ENCODE data around the gene PARD6G. TPM values are rescaled to one million over a fixed set of nuclear protein-coding genes. Genes with fewer than 3 reads are reported as not detected.

The PARD6G gene
- total RNA-seq, 1 experiment from 2014 or later: 5.4 TPM

DNA sequence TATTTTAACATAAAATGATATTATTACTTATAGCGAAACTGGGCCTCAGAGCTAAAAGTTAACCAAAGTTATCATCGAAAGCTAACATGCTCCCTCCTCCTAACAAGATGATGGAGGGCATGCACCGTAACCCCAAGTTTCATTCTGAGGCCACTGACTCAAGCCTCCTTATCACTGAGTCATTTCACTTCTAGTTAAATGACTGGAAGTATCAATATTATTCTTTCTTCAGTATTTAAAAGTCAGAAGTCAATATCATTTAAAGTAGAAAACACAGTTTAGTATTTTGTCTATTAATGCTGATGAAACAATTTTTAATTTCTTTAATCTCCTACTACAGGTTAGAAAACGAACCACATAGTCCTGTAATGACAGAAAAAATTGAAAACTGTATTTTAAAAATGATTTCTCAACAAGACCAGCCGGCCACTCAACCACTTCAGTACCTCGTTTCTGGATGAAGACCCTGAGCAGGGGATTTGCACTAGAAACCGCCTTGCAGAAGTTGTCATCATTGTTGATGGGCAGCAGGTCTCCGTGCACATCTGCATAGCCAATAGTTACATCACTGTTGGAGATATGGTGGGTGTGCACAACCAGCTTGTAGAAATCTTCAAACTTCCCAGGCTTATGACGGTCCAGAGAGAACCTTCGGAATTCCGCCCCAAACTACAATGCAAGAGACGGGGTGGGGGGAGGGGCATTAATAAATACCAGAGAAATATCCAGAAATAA is 44.9 kb downstream of the PARD6G start:
- no peaks in the 10 kb centered on the region for H3K4me1 ChIP-seq (ENCODE audit: insufficient read depth, low read length)
- no peak for TF ChIP-seq CTCF (conservative IDR thresholded peaks at IDR 0.05; ENCODE audit: low read depth, low read length)
- no peak overlapping the region for H3K4me3 ChIP-seq (ENCODE audit: low read length)
- H3K79me2 ChIP-seq (ENCODE audit: low read length): no peaks in the 10 kb centered on the region
- no peaks in the 10 kb centered on the region for H4K20me1 ChIP-seq (ENCODE audit: low read length)
- ATAC-seq (no peak), DNase-seq (no peak)
- H2AFZ ChIP-seq (ENCODE audit: low read length): no peak overlapping the region
- H3F3A ChIP-seq (ENCODE audit: low read length, unreplicated experiment): no peaks in the 10 kb centered on the region
- no peaks in the 10 kb centered on the region for H3K9me2 ChIP-seq (replicated peaks; ENCODE audit: low read length)
- CTCF ChIA-PET: no interaction called here
- no peaks in the 10 kb centered on the region for H3K36me3 ChIP-seq (ENCODE audit: low read depth, low read length)
- no peak overlapping the region for H3K27ac ChIP-seq (ENCODE audit: low read length)
- H3K9me3 ChIP-seq (ENCODE audit: low read length): no peaks in the 10 kb centered on the region
- POLR2A ChIA-PET (ENCODE audit: unreplicated experiment): no interaction called here
- no peaks in the 10 kb centered on the region for H3K27me3 ChIP-seq (ENCODE audit: low read length)
- BruUV-seq (replicated peaks): no TSS peak
- H3K4me2 ChIP-seq (ENCODE audit: low read length): no peak overlapping the region
- H3K9ac ChIP-seq (ENCODE audit: low read length): no peak overlapping the region
- intact Hi-C loops (cut with micrococcal nuclease): no loop called here

DNA sequence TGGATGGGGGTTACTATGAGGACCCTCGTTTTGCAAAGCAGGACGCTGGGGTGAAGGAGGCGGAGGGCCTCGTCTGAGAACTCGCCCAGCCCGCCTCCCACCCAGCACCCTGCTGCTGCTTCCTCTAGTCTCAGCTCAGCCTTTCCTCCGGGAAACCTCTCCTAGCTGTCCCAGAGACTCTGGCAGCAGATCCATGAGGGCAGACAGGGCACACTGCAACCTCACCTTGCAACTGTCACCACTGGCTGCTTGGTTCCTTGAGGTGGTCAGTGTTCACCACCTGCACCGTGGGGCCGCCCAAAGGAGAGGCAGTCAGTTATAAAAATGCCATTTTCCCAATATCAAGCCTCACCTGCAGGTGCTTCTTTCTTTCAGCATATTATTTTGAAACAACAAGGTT is 45.6 kb downstream of the PARD6G start:
- CTCF ChIA-PET: no interaction called here

More for the DNA sequence above, 45.6 kb downstream of the PARD6G start:
- Histone ChIP-seq H3K79me2 (ENCODE audit: low read length) (no peaks in the 10 kb centered on the region), H3K27me3 (ENCODE audit: low read length) (no peaks in the 10 kb centered on the region), H3K4me2 (ENCODE audit: low read length) (no peak overlapping the region), H4K20me1 (ENCODE audit: low read length) (no peaks in the 10 kb centered on the region), H3K4me3 (ENCODE audit: low read length) (no peak overlapping the region), H3K9me2 (replicated peaks; ENCODE audit: low read length) (no peaks in the 10 kb centered on the region), H3K27ac (ENCODE audit: low read length) (no peak overlapping the region), H2AFZ (ENCODE audit: low read length) (no peak overlapping the region), H3K4me1 (ENCODE audit: insufficient read depth, low read length) (no peaks in the 10 kb centered on the region), H3K9me3 (ENCODE audit: low read length) (no peaks in the 10 kb centered on the region), H3F3A (ENCODE audit: low read length, unreplicated experiment) (no peaks in the 10 kb centered on the region), H3K36me3 (ENCODE audit: low read depth, low read length) (no peaks in the 10 kb centered on the region), H3K9ac (ENCODE audit: low read length) (no peak overlapping the region)
- TF ChIP-seq EZH2phosphoT487 (IDR thresholded peaks at IDR 0.05; ENCODE audit: borderline replicate concordance, low read length) (no peak), CTCF (conservative IDR thresholded peaks at IDR 0.05; ENCODE audit: low read depth, low read length) (no peak), EZH2 (IDR thresholded peaks at IDR 0.05; ENCODE audit: low read length, unreplicated experiment) (no peak)
- DNase-seq (no peak), ATAC-seq (no peak)
- POLR2A ChIA-PET (ENCODE audit: unreplicated experiment): no interaction called here
- intact Hi-C loops (cut with micrococcal nuclease): no loop called here
- BruUV-seq (replicated peaks): no TSS peak

Measured in PC-3 (cell line).